IMR-90 (cell line): ENCODE measurements around the gene GANC. TPM values are rescaled to one million over a fixed set of nuclear protein-coding genes. Genes with fewer than 3 reads are reported as not detected.

Experiments
- ATAC-seq: fragments of 200-7000 bp; cut with Tn5 transposase; 2 replicates; pipeline ENCODE4 v1.9.1; 2020; ENCODE audit warnings: low read depth, mild to moderate bottlenecking, moderate library complexity
- BruUV-seq: library from RNA; stranded (reverse); fragments of 400-500 nt; replicated peaks from 2 replicates; lab custom pipeline; 2021; lab: Mats Ljungman, UMichigan
- CTCF ChIA-PET: fragments of 300-600 bp; formaldehyde crosslinking; extraction: SDS; loops from one replicate; lab custom pipeline; 2021; ENCODE audit warnings: antibody characterized with exemption; lab: Yijun Ruan, JAX
- POLR2A ChIA-PET: fragments of 300-600 bp; sonication (Branson Sonifier 250); formaldehyde crosslinking; loops from one replicate; lab custom pipeline; 2022; ENCODE audit warnings: antibody characterized with exemption; ENCODE audit not compliant: unreplicated experiment; lab: Charles Lee
- DNase-seq: peaks from one replicate; pipeline ENCODE4 v3.0.0; 2013
- H2AFZ ChIP-seq: replicated peaks from 2 replicates; pipeline ENCODE3; 2013; ENCODE audit warnings: low read length, mild to moderate bottlenecking; ENCODE audit not compliant: poor library complexity
- H2AK5ac ChIP-seq: 2 replicates; pipeline ENCODE4 v1.6.1; 2013; ENCODE audit warnings: low read depth, low read length, inconsistent platforms
- H2AK9ac ChIP-seq: replicated peaks from 2 replicates; pipeline ENCODE3; 2013; ENCODE audit warnings: mild to moderate bottlenecking, low read depth, low read length, moderate library complexity; ENCODE audit not compliant: poor library complexity
- H2BK120ac ChIP-seq: 2 replicates; pipeline ENCODE4 v1.6.1; 2013; ENCODE audit warnings: low read depth, low read length, inconsistent platforms
- H2BK15ac ChIP-seq: 3 replicates; pipeline ENCODE4 v1.6.1; 2013; ENCODE audit warnings: low read depth, low read length, inconsistent platforms
- H2BK20ac ChIP-seq: 2 replicates; pipeline ENCODE4 v1.6.1; 2013; ENCODE audit warnings: low read depth, mild to moderate bottlenecking, inconsistent platforms, low read length, moderate library complexity
- H2BK5ac ChIP-seq: 2 replicates; pipeline ENCODE4 v1.6.1; 2013; ENCODE audit warnings: mild to moderate bottlenecking, low read depth, low read length, inconsistent platforms; ENCODE audit not compliant: poor library complexity, severe bottlenecking
- H3K14ac ChIP-seq: replicated peaks from 2 replicates; pipeline ENCODE4 v1.6.1; 2013; ENCODE audit warnings: low read depth, low read length, inconsistent platforms
- H3K18ac ChIP-seq: 2 replicates; pipeline ENCODE4 v1.6.1; 2013; ENCODE audit warnings: low read depth, low read length, control low read depth
- H3K23ac ChIP-seq: 2 replicates; pipeline ENCODE4 v1.6.1; 2013; ENCODE audit warnings: low read depth, low read length, inconsistent platforms
- H3K27ac ChIP-seq: 2 replicates; pipeline ENCODE4 v1.5.1; 2013; ENCODE audit warnings: mild to moderate bottlenecking, control low read depth, low read length; ENCODE audit not compliant: insufficient read depth
- H3K27me3 ChIP-seq: 2 replicates; pipeline ENCODE4 v1.6.1; 2013; ENCODE audit warnings: low read length; ENCODE audit not compliant: control insufficient read depth, insufficient read depth
- H3K36me3 ChIP-seq: 2 replicates; pipeline ENCODE4 v1.6.1; 2013; ENCODE audit warnings: low read length, mixed read lengths; ENCODE audit not compliant: control insufficient read depth, insufficient read depth
- H3K4ac ChIP-seq: 2 replicates; pipeline ENCODE4 v1.6.1; 2013; ENCODE audit warnings: low read depth, low read length, inconsistent platforms
- H3K4me1 ChIP-seq: 2 replicates; pipeline ENCODE4 v1.6.1; 2013; ENCODE audit warnings: low read length, mixed read lengths; ENCODE audit not compliant: control insufficient read depth, insufficient read depth
- H3K4me2 ChIP-seq: 2 replicates; pipeline ENCODE4 v1.6.1; 2013; ENCODE audit warnings: low read depth, mild to moderate bottlenecking, control low read depth, low read length, moderate library complexity
- H3K4me3 ChIP-seq: 2 replicates; pipeline ENCODE4 v1.5.1; 2013; ENCODE audit warnings: low read depth, mild to moderate bottlenecking, control low read depth, low read length, moderate library complexity; ENCODE audit not compliant: insufficient read depth
- H3K56ac ChIP-seq: 2 replicates; pipeline ENCODE4 v1.6.1; 2013; ENCODE audit warnings: low read length, inconsistent platforms; ENCODE audit not compliant: insufficient read depth; ENCODE audit errors: extremely low read depth
- H3K79me1 ChIP-seq, 2 experiments: 2 replicates each; pipeline ENCODE4 v1.6.1; 2013; ENCODE audit warnings: low read length in 2 of 2, inconsistent platforms in 1 of 2, low read depth in 1 of 2
- H3K9ac ChIP-seq: 2 replicates; pipeline ENCODE4 v1.6.1; 2013; ENCODE audit warnings: low read depth, low read length, control low read depth
- H3K9me1 ChIP-seq: 2 replicates; pipeline ENCODE4 v1.6.1; 2013; ENCODE audit warnings: low read length, inconsistent platforms; ENCODE audit not compliant: insufficient read depth
- H3K9me3 ChIP-seq: 2 replicates; pipeline ENCODE4 v1.6.1; 2013; ENCODE audit warnings: low read length; ENCODE audit not compliant: control insufficient read depth, insufficient read depth
- H4K20me1 ChIP-seq: 2 replicates; pipeline ENCODE4 v1.6.1; 2013; ENCODE audit warnings: low read length, inconsistent platforms; ENCODE audit not compliant: insufficient read depth
- H4K5ac ChIP-seq: 2 replicates; pipeline ENCODE4 v1.6.1; 2013; ENCODE audit warnings: mild to moderate bottlenecking, low read depth, low read length, control low read depth
- H4K8ac ChIP-seq, 2 experiments: 2 replicates each; pipeline ENCODE4 v1.6.1; 2013; ENCODE audit warnings: low read depth in 2 of 2, low read length in 2 of 2, control low read depth in 1 of 2, inconsistent platforms in 1 of 2
- H4K91ac ChIP-seq: 2 replicates; pipeline ENCODE4 v1.6.1; 2013; ENCODE audit warnings: low read depth, low read length, inconsistent platforms; ENCODE audit not compliant: insufficient read depth
- MAFK ChIP-seq: IDR thresholded peaks from 2 replicates; pipeline ENCODE4 v1.6.1; 2012; ENCODE audit warnings: low read depth, low read length, improper control_type of control experiment
- RFX5 ChIP-seq: IDR thresholded peaks from 2 replicates; pipeline ENCODE4 v1.8.0; 2012; ENCODE audit warnings: low read depth, mild to moderate bottlenecking, low read length, moderate library complexity
- WGBS, 2 experiments: methylation state at CpG; one replicate each; pipeline versions ENCODE4 v1.1.5 to v1.1.7; 2013; ENCODE audit warnings: missing lambda C conversion rate in 2 of 2; ENCODE audit not compliant: insufficient read length in 1 of 2; ENCODE audit errors: extremely low coverage in 2 of 2; 5-methylcytosine and 5-hydroxymethylcytosine counted together
- dilution Hi-C: fragments of 300-500 bp; cut with HindIII; formaldehyde crosslinking; loops from one replicate; pipeline ENCODE4 v1.14.3; 2018; ENCODE audit warnings: low sequenced_read_pairs; ENCODE audit not compliant: unreplicated experiment
- in situ Hi-C: fragments of 300-500 bp; cut with MboI; formaldehyde crosslinking; loops from 3 replicates; pipeline ENCODE4 v1.14.3; 2019; ENCODE audit warnings: low sequenced_read_pairs, inconsistent platforms, mixed read lengths
- intact Hi-C: fragments of 100-400 bp; cut with micrococcal nuclease; formaldehyde crosslinking; loops from 2 replicates; pipeline ENCODE4 v1.10.0; 2022
- polyA plus RNA-seq, 3 experiments: library from polyadenylated mRNA; depleted of rRNA; stranded (reverse); fragments of >200 nt; gene quantifications; 2 replicates each; pipeline ENCODE4 v1.2.3, GENCODE V29; 2012; ENCODE audit warnings: low replicate concordance in 1 of 3
- total RNA-seq: library from RNA; depleted of rRNA; stranded (reverse); fragments of >200 nt; gene quantifications from 2 replicates; pipeline ENCODE4 v1.2.3, GENCODE V29; 2012
- TF ChIP-seq, protein P1 (sequence below): conservative IDR thresholded peaks from 2 replicates; pipeline ENCODE4 v1.5.1; 2012; ENCODE audit warnings: mild to moderate bottlenecking, low read depth, low read length, improper control_type of control experiment

Gene GANC
- total and polyA plus RNA-seq, 2 of the 4 experiments (the other 2 are of a cell fraction) = 7.1 to 19.2 TPM

DNA sequence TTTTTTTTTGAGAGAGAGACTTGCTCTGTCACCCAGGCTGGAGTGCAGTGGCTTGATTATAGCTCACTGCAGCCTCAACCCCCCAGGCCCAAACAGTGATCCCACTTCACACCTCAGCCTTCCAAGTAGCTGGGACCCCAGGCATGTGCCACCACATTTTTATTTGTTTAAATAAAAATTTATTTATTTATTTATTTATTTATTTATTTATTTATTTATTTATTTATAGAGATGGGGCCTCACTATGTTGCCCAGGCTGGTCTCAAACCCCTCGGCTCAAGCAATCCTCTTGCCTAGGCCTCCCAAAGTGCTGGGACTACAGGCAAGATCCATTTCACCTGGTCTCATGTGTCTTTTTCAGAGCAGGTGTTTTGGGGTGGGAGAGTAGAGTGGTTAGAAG is 101.8 kb downstream of the GANC start:
- H3K27ac ChIP-seq = no peak overlapping the region
- TF ChIP-seq RFX5 (no peak), MAFK (no peak)
- TF ChIP-seq, protein P1, sequence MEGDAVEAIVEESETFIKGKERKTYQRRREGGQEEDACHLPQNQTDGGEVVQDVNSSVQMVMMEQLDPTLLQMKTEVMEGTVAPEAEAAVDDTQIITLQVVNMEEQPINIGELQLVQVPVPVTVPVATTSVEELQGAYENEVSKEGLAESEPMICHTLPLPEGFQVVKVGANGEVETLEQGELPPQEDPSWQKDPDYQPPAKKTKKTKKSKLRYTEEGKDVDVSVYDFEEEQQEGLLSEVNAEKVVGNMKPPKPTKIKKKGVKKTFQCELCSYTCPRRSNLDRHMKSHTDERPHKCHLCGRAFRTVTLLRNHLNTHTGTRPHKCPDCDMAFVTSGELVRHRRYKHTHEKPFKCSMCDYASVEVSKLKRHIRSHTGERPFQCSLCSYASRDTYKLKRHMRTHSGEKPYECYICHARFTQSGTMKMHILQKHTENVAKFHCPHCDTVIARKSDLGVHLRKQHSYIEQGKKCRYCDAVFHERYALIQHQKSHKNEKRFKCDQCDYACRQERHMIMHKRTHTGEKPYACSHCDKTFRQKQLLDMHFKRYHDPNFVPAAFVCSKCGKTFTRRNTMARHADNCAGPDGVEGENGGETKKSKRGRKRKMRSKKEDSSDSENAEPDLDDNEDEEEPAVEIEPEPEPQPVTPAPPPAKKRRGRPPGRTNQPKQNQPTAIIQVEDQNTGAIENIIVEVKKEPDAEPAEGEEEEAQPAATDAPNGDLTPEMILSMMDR = no peak
- DNase-seq = no peak
- ChIA-PET CTCF (interaction anchor here (1.9 kb wide), 1 partner anchor 11 kb away, joined by 8 read pairs; no protein-coding TSS in a partner anchor), POLR2A (no interaction called here)
- no peak overlapping the region for H2AK9ac ChIP-seq
- H3K27me3 ChIP-seq = no peaks in the 10 kb centered on the region
- no peak overlapping the region for H3K23ac ChIP-seq
- no peak overlapping the region for H4K8ac ChIP-seq
- H3K18ac ChIP-seq = no peak overlapping the region
- H3K9me1 ChIP-seq = no peaks in the 10 kb centered on the region; the same call in 1 of the 2 replicates
- no peak overlapping the region for H3K14ac ChIP-seq
- no peak overlapping the region for H4K5ac ChIP-seq
- no peak overlapping the region for H3K56ac ChIP-seq
- no peak overlapping the region for H2BK5ac ChIP-seq
- peaks cover 5% of the 10 kb centered on the region for H3K9me3 ChIP-seq
- peaks cover 2% of the 10 kb centered on the region; the same call in 1 of the 2 replicates for H3K4me1 ChIP-seq
- no TSS peak for BruUV-seq
- H3K79me1 ChIP-seq = no peaks in the 10 kb centered on the region
- H2BK20ac ChIP-seq = no peak overlapping the region
- in situ Hi-C loops (loop anchor here (5.0 kb wide), 1 partner anchor 98 kb away; no protein-coding TSS in a partner anchor), dilution Hi-C loops (no loop called here), intact Hi-C loops (no loop called here)
- no CpG with 5 or more reads among the region's 1 CpG for WGBS, 2 experiments
- H3K4ac ChIP-seq = no peak overlapping the region
- H3K4me2 ChIP-seq = no peak overlapping the region
- no peak overlapping the region for H2BK120ac ChIP-seq
- H4K20me1 ChIP-seq = no peaks in the 10 kb centered on the region
- H2AFZ ChIP-seq = no peak overlapping the region
- H4K91ac ChIP-seq = no peak overlapping the region
- ATAC-seq = no peak
- H3K36me3 ChIP-seq = no peaks in the 10 kb centered on the region
- no peak overlapping the region for H3K9ac ChIP-seq
- no peak overlapping the region for H2AK5ac ChIP-seq
- no peak overlapping the region for H2BK15ac ChIP-seq
- no peak overlapping the region for H3K4me3 ChIP-seq
